Measurements from ENCODE around the gene SLC25A23.

- TF ChIP-seq CTCF (IDR thresholded peaks at IDR 0.05; ENCODE audit: borderline replicate concordance, extremely low read depth, low read length, poor library complexity, severe bottlenecking) (no peak), EZH2 (IDR thresholded peaks at IDR 0.05; ENCODE audit: borderline replicate concordance, low read depth, low read length, severe bottlenecking) (no peak)
These were observed 7.9 kb downstream of the SLC25A23 start for GRCh38 chr19:6451583-6452222.
